Transverse colon (tissue), 4 donors: Measurements from ENCODE around the gene TSPAN32.

Source experiments
- CTCF ChIP-seq, 5 experiments: fragments of 200-600 bp in 3 of 5; fragments of 450-650 bp in 2 of 5; sonication (generic) in 3 of 5; IDR thresholded peaks; 1 replicate in 2 of 5; 2 replicates in 3 of 5; pipeline ENCODE4 v1.5.1; 2016 to 2017; ENCODE audit warnings: antibody characterized with exemption in 5 of 5, inconsistent platforms in 3 of 5, mild to moderate bottlenecking in 2 of 5, moderate library complexity in 1 of 5
- POLR2AphosphoS5 ChIP-seq, 3 donors: sonication (generic); formaldehyde crosslinking; IDR thresholded peaks; one replicate each; pipeline ENCODE4 v1.6.1; 2016; ENCODE audit warnings: antibody characterized with exemption in 3 of 3

GRCh38 chr11:2267306-2267850, 34.4 kb upstream of the TSPAN32 start:
- TF ChIP-seq CTCF (IDR thresholded peaks at IDR 0.05) = no peak
- no peak for TF ChIP-seq POLR2AphosphoS5 (IDR thresholded peaks at IDR 0.05)
